ENCODE measurements around the gene HS6ST2. TPM values are rescaled to one million over a fixed set of nuclear protein-coding genes. Genes with fewer than 3 reads are reported as not detected.
"Not testable (repeated sequence)": the region's sequence is repeated elsewhere in the genome, so short reads cannot be mapped to it uniquely, and the experiment has no call there.

HS6ST2 gene
- total and polyA plus RNA-seq, 9 of the 15 experiments (the other 6 are each of a cell fraction or from before 2014, with no cell fraction given), result not detected

GRCh38 chrX:132983496-132983895 is 25.1 kb upstream of the HS6ST2 start:
- H3K27ac ChIP-seq (ENCODE audit: extremely low read depth, low read depth, low read length), result no peak overlapping the region
- ChIA-PET POLR2A (interaction anchor here (0.6 kb wide), 1 partner anchor 217 kb away, joined by 3 read pairs; no protein-coding TSS in a partner anchor), CTCF (ENCODE audit: low intra/inter-chr PET ratio) (no interaction called here)
- no peaks in the 10 kb centered on the region for H3K9me1 ChIP-seq (ENCODE audit: control insufficient read depth, insufficient read depth, low read length)
- ATAC-seq, result no peak
- intact Hi-C loops (cut with micrococcal nuclease) (no loop called here), in situ Hi-C loops (cut with MboI) (loop anchor here (25.0 kb wide), 1 partner anchor 679 kb away; no protein-coding TSS in a partner anchor)
- DNase-seq (ENCODE audit: extremely low read depth in 1 of 4, low spot score in 3 of 4), result no peak
- no peak overlapping the region for H3K4me2 ChIP-seq (ENCODE audit: insufficient read depth, low read length)
- TF ChIP-seq SUPT5H (IDR thresholded peaks at IDR 0.05), result no peak
- no peak for TF ChIP-seq ZNF444 (CRISPR knock-in tag; IDR thresholded peaks at IDR 0.05)
- no peak for TF ChIP-seq FOXJ2 (tag; IDR thresholded peaks at IDR 0.05)
- TF ChIP-seq CHD1 (IDR thresholded peaks at IDR 0.05; ENCODE audit: low read length), result no peak
- no peak for TF ChIP-seq LEF1 (IDR thresholded peaks at IDR 0.05)
- no peak for TF ChIP-seq SAP30 (IDR thresholded peaks at IDR 0.05; ENCODE audit: borderline replicate concordance, insufficient read depth, low read depth, low read length, poor library complexity, severe bottlenecking)
- no peak for TF ChIP-seq SREBF2 (CRISPR knock-in tag; IDR thresholded peaks at IDR 0.05)
- no peak for TF ChIP-seq ZKSCAN3 (CRISPR knock-in tag; IDR thresholded peaks at IDR 0.05)
- TF ChIP-seq WHSC1 (IDR thresholded peaks at IDR 0.05; ENCODE audit: low read length), result no peak
- no peak for TF ChIP-seq HDAC2 (IDR thresholded peaks at IDR 0.05)
- no peak for TF ChIP-seq LCOR (CRISPR knock-in tag; IDR thresholded peaks at IDR 0.05)
- no peak for TF ChIP-seq ZNF224 (CRISPR knock-in tag; IDR thresholded peaks at IDR 0.05)
- TF ChIP-seq YBX1 (IDR thresholded peaks at IDR 0.05), result no peak
- TF ChIP-seq RB1 (IDR thresholded peaks at IDR 0.05; ENCODE audit: low read depth), result no peak
- no peak for TF ChIP-seq TAF9B (IDR thresholded peaks at IDR 0.05; ENCODE audit: partially characterized antibody)
- no peak for TF ChIP-seq ZNF592 (IDR thresholded peaks at IDR 0.05)
- no peaks in the 10 kb centered on the region for H4K20me1 ChIP-seq (replicated peaks; ENCODE audit: control insufficient read depth, insufficient read depth, low read length)
- no peak overlapping the region for H3K4me3 ChIP-seq
- no peak overlapping the region for H3K9ac ChIP-seq (ENCODE audit: insufficient read depth in 1 of 2, low read depth in 2 of 2, low read length in 2 of 2)
- 0% methylated on average over 2 of the region's 2 CpGs for WGBS (ENCODE audit: insufficient coverage, low coverage, missing lambda C conversion rate)
- no peaks in the 10 kb centered on the region for H3K4me1 ChIP-seq (replicated peaks in 1 of 2; ENCODE audit: control insufficient read depth in 2 of 2, insufficient read depth in 2 of 2, low read length in 2 of 2)
- no peaks in the 10 kb centered on the region for H3K9me3 ChIP-seq (replicated peaks; ENCODE audit: control insufficient read depth, insufficient read depth, low read depth, low read length)
- FAIRE-seq, result no peak
- H3K27me3 ChIP-seq (ENCODE audit: control insufficient read depth in 2 of 2, insufficient read depth in 2 of 2, low read length in 2 of 2), result no peaks in the 10 kb centered on the region
- no peak overlapping the region for H2AFZ ChIP-seq (ENCODE audit: low read depth, low read length)
- no peaks in the 10 kb centered on the region for H3K79me2 ChIP-seq (ENCODE audit: control insufficient read depth, insufficient read depth, low read length)
- BruUV-seq (replicated peaks), result no TSS peak
- no peaks in the 10 kb centered on the region for H3K36me3 ChIP-seq (ENCODE audit: control insufficient read depth, insufficient read depth, low read length)

- POLR2A ChIA-PET; FAIRE-seq; H2AFZ ChIP-seq (ENCODE audit: low read depth, low read length); H3K27me3 ChIP-seq (ENCODE audit: control insufficient read depth in 2 of 2, insufficient read depth in 2 of 2, low read length in 2 of 2); H3K9ac ChIP-seq (ENCODE audit: insufficient read depth in 1 of 2, low read depth in 2 of 2, low read length in 2 of 2); BruUV-seq (replicated peaks); H3K9me3 ChIP-seq (replicated peaks; ENCODE audit: control insufficient read depth, insufficient read depth, low read depth, low read length); H3K36me3 ChIP-seq (ENCODE audit: control insufficient read depth, insufficient read depth, low read length); H3K27ac ChIP-seq (ENCODE audit: extremely low read depth, low read depth, low read length); H3K79me2 ChIP-seq (ENCODE audit: control insufficient read depth, insufficient read depth, low read length); H3K9me1 ChIP-seq (ENCODE audit: control insufficient read depth, insufficient read depth, low read length); H3K4me3 ChIP-seq; CTCF ChIA-PET (ENCODE audit: low intra/inter-chr PET ratio); H3K4me1 ChIP-seq (replicated peaks in 1 of 2; ENCODE audit: control insufficient read depth in 2 of 2, insufficient read depth in 2 of 2, low read length in 2 of 2); H4K20me1 ChIP-seq (replicated peaks; ENCODE audit: control insufficient read depth, insufficient read depth, low read length); H3K4me2 ChIP-seq (ENCODE audit: insufficient read depth, low read length); ATAC-seq; intact Hi-C loops (cut with micrococcal nuclease); DNase-seq (ENCODE audit: extremely low read depth in 1 of 4, low spot score in 3 of 4): not testable (repeated sequence)
- 5% methylated on average over 2 of the region's 2 CpGs for WGBS (ENCODE audit: insufficient coverage, low coverage, missing lambda C conversion rate)
- in situ Hi-C loops (cut with MboI), result loop anchor here (25.0 kb wide), 1 partner anchor 682 kb away; no protein-coding TSS in a partner anchor
Observed at GRCh38 chrX:132980035-132980434, 21.6 kb upstream of the HS6ST2 start.

Data from K562 (cell line).